Progenitor cell of endocrine pancreas (in vitro differentiated cells): ENCODE results near the gene PCCA. TPM values are rescaled to one million over a fixed set of nuclear protein-coding genes. Genes with fewer than 3 reads are reported as not detected.

Source experiments
- DNase-seq: peaks from one replicate; pipeline ENCODE4 v3.0.0; 2021; ENCODE audit warnings: low spot score; ENCODE audit not compliant: unreplicated experiment
- H3K27ac Mint-ChIP-seq: 2 replicates; pipeline ENCODE4 v1.8.0; 2021; ENCODE audit warnings: mild to moderate bottlenecking, moderate library complexity, mixed read lengths
- H3K27me3 Mint-ChIP-seq: 2 replicates; pipeline ENCODE4 v1.8.0; 2021; ENCODE audit warnings: mixed read lengths
- H3K36me3 Mint-ChIP-seq: 2 replicates; pipeline ENCODE4 v1.8.0; 2022; ENCODE audit warnings: mixed read lengths; ENCODE audit not compliant: insufficient read depth
- H3K4me1 Mint-ChIP-seq: 2 replicates; pipeline ENCODE4 v1.8.0; 2021; ENCODE audit warnings: low read depth, mixed read lengths
- H3K4me3 Mint-ChIP-seq: 2 replicates; pipeline ENCODE4 v1.8.0; 2021; ENCODE audit warnings: low read depth, mild to moderate bottlenecking, moderate library complexity, mixed read lengths
- H3K9me3 Mint-ChIP-seq: 2 replicates; pipeline ENCODE4 v1.8.0; 2021; ENCODE audit warnings: low read depth, mixed read lengths
- CTCF ChIP-seq: fragments of 200-600 bp; sonication (generic); IDR thresholded peaks from one replicate; pipeline ENCODE4 v1.5.0; 2021; ENCODE audit warnings: antibody characterized with exemption, mild to moderate bottlenecking; ENCODE audit not compliant: unreplicated experiment
- total RNA-seq: library from RNA; stranded (reverse); gene quantifications from 2 replicates; pipeline ENCODE4 v1.2.1, GENCODE V29; 2021

Gene PCCA
- total RNA-seq, 1 donor from 2014 or later: 48.1 TPM

- Mint-ChIP-seq H3K27ac (no peak overlapping the region), H3K27me3 (no peaks in the 10 kb centered on the region), H3K4me3 (no peak overlapping the region), H3K36me3 (peaks cover 2% of the 10 kb centered on the region), H3K9me3 (no peaks in the 10 kb centered on the region), H3K4me1 (no peaks in the 10 kb centered on the region)
- TF ChIP-seq CTCF: no peak
- DNase-seq: no peak
These were observed 208.5 kb downstream of the PCCA start for GRCh38 chr13:100297413-100297812.

GRCh38 chr13:100298116-100298681, 209.3 kb downstream of the PCCA start:
- Mint-ChIP-seq H3K36me3 (peaks cover 4% of the 10 kb centered on the region), H3K9me3 (no peaks in the 10 kb centered on the region), H3K4me1 (no peaks in the 10 kb centered on the region), H3K27me3 (no peaks in the 10 kb centered on the region), H3K27ac (peak overlapping the region; percentile 12), H3K4me3 (no peak overlapping the region)
- TF ChIP-seq CTCF: no peak
- no peak for DNase-seq

DNA sequence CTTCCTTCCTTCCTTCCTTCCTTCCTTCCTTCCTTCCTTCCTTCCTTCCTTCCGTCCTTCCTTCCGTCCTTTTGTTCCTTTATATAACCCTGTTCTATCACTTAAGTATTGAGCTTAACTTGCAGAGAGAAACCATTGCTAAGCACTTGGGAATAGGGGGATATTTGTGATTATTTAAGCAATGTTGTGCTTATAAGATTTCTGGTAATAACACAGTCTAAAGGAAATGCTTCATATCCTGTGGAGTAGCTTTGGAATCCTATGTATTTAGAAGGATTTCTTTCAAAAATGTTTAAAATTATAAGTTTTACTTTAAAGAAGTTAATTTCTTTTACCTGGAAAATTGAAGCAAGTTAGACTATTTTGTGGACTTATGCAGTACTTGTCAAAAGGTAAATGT, 209.8 kb downstream of the PCCA start:
- Mint-ChIP-seq H3K4me1 (no peaks in the 10 kb centered on the region), H3K4me3 (no peak overlapping the region), H3K9me3 (no peaks in the 10 kb centered on the region), H3K27me3 (no peaks in the 10 kb centered on the region), H3K36me3 (peaks cover 4% of the 10 kb centered on the region), H3K27ac (no peak overlapping the region)
- no peak for TF ChIP-seq CTCF
- no peak for DNase-seq

- no peaks in the 10 kb centered on the region for H3K9me3 Mint-ChIP-seq
- no peak overlapping the region for H3K27ac Mint-ChIP-seq
- no peak overlapping the region for H3K4me3 Mint-ChIP-seq
- peaks cover 4% of the 10 kb centered on the region for H3K36me3 Mint-ChIP-seq
- no peaks in the 10 kb centered on the region for H3K27me3 Mint-ChIP-seq
- DNase-seq: no peak
- no peaks in the 10 kb centered on the region for H3K4me1 Mint-ChIP-seq
- no peak for TF ChIP-seq CTCF
These were observed 211.3 kb downstream of the PCCA start for GRCh38 chr13:100300243-100300642.

GRCh38 chr13:100300708-100301107, 211.8 kb downstream of the PCCA start:
- no peak for TF ChIP-seq CTCF
- no peaks in the 10 kb centered on the region for H3K4me1 Mint-ChIP-seq
- DNase-seq: no peak
- H3K27me3 Mint-ChIP-seq: no peaks in the 10 kb centered on the region
- H3K9me3 Mint-ChIP-seq: no peaks in the 10 kb centered on the region
- peaks cover 4% of the 10 kb centered on the region for H3K36me3 Mint-ChIP-seq
- no peak overlapping the region for H3K4me3 Mint-ChIP-seq
- no peak overlapping the region for H3K27ac Mint-ChIP-seq
